Occipital lobe (tissue), 2 donors: ENCODE measurements around the gene NASP. TPM values are rescaled to one million over a fixed set of nuclear protein-coding genes. Genes with fewer than 3 reads are reported as not detected.

Experiments
- DNase-seq: peaks from one replicate; lab custom pipeline; 2025; lab: John Stamatoyannopoulos, UW
- total RNA-seq: library from RNA; depleted of rRNA; stranded (reverse); fragments of >200 nt; gene quantifications from one replicate; pipeline ENCODE4 v1.2.3, GENCODE V29; 2014

NASP gene
- total RNA-seq, 1 donor from 2014 or later = 87.5 TPM

DNA sequence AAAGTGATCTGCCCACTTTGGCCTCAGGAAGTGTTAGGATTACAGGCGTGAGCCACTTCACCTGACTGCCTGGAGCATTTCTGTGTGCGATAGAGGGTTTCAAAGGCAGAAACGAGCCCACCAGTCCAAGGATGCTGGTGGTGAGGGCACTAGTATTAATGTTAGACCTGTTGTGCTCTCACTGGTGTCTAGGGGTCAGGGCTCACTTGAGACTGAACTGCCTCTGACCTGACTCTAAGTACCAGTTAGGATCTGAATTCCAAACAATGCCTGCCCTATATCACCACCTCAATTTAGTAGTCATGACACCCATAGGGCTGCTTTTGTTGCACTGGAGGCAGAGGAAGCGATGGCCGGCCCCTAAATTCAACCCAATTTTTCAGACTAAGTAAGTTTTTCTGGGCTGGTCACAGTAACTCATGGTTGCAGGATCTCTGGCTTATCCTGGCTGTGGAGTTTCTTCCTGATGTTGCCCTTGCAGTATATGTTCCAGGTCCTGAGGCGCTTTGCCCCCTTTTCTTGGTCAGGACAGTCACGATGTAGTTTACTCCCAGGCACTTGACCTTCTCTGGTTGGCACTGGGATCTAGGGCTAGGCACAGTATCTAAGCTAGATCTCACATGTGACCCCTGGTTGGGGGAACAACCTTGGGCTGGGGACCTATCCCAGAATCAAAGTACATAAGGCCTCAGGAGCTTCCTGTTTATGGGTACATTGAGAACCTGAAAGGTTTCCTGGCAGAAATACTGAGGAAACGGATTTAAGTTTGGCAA lies 35.5 kb downstream of the NASP start:
- DNase-seq = no peak

DNA sequence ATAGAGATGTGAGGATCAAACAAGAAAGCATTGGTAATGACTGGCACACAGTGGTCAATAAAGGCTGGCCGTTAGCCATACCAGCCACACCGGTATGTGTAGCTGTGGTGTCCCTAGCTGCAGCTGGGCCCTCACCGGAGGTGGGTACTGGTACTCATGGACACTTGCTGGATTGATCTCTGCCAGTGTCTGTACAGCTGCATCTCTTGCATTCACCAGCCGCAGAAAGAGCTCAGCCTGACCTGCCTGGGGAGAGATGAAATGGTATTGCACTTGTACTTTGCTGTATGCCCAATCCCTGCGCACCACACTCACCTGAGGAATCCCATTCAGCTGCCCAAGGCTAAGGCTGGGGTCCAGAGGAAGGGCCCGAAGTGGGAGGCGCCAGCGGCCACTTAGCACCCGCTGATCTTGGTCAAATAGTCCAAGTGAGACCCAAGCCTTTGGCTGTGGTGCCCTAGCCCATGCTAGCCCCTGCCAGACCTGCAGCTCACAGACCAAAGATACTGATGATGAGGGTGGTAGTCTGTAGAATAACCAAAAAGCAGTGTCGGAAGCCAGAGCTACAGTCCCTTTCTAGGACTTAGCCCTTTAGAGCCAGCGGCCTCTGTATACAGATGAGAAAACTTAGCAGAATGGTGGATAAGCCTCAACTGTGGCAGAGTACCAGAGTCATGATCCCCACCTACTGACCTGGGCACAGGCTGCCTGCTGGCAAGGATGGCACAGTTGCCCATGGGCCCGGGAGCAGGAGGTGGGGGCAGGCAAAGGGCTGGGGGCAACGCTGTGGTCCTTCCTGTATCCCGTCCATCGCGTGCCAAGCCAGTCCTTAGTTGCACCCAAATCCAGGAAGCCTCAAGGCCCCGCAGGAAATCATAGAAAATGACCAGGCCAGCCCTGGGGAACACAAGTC lies 37.0 kb downstream of the NASP start:
- DNase-seq = no peak

DNA sequence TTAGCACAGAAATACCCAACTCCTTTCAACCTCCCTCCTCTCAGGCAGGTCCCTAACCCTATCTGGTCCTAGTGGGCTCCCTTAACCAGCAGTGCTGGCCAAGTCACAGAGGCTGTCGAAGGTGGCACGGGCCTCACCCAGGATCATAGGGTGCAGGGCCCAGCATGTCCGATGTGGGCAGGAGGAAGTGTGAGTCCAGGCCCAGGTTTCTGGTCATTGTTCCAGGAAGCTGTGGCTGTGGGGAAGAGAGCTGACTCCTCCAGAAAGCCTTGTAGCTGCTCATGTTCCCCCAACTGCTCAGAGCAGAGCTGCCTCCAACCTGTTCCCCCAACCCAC lies 37.6 kb downstream of the NASP start:
- DNase-seq = no peak

DNA sequence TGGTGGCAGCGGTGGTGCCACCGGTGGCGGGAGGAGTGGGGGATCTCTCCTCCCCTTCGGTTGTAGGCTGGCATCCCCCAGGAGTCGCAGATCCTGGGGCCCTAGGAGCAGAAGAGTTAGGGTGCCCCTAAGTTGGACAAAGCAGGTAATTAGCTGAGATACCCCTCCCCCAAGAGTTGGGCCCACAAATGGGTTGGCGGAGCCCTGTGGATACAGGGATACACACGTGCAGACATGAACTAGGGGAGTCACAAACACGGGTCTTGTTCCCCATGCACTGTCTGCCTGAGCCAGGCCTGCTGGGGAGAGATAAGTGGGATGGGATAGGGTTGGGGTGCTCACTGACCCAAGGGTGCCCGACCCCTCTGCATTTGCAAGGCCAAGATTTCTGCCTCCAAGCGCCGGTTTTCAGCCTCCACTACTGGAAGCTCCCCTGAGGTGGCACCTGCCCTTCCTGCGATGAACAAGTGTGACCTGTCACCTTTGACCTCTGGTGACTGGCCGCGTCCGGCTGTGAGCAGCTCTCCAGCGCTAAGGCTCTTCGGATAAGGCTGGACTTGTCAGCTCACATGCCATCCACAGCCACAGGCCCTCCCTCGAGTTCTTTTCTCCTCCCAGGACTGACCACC lies 38.2 kb downstream of the NASP start:
- DNase-seq = no peak

DNA sequence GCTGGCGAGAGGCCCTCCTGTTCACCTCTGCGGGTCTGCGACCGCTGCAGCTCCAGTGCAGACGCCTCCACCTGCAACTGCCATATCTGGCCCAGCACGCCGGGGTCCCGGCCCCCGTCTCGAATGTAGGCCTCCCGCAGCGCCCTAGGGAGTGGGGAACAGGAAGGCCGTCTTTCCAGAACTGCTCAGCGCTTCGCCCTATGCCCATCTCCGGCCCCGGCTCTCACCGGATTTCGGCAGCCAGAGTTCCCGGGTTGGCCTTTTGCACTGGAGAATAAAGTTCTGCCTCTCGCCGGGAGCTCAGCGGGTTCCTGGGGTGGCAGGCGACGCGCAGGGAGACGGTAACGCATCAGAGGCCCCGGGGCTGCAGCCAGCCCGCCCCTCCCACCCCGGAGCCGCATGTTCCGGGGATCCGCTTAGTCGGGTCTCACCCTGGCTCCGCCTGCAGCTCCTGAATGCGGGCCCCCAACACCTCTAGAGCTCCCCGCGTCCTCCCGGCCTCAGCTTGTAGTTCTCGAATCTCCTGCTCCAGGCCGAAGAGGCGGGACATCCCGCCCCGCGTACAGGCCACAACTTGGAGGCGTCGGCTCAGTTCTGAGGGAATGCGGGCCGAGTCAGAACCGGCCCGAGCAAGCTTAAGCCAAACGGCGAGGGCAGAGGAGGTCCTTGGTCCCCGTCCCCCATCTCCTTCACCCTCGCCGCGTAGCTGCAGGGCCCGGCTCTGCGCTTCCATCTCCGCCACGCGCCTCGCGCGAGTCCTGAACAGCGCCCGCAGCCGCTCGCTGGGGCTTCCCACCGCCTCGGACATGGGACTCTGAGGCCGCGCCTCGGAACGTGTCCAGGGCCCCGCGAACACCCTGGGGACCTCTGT lies 38.9 kb downstream of the NASP start:
- DNase-seq = no peak

DNA sequence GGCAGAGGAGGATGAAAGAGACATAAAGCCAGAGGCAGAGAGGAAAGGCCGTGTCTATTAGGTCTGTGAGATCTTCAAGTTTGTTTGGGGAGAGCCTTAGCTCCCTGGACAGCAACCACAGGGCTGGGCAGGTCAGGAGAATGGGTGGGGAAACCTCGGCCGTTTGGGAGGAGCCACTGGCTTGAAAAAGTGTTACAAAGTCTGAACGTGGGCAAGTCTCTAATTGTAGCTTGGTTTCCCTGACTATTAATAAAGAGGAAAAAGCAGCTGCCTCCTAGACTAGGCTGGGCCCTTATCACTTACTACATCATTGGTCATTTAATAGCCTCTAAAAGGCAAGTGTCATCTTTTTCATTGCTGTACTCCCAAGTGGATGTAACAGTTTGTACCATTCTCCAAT lies 40.1 kb downstream of the NASP start, which contains the start of gene CCDC17:
TSS of gene CCDC17 (minus strand) at position 83 of the 400 bp plus-strand sequence. CDS start 145 bp downstream, outside the sequence.
- no peak for DNase-seq

DNA sequence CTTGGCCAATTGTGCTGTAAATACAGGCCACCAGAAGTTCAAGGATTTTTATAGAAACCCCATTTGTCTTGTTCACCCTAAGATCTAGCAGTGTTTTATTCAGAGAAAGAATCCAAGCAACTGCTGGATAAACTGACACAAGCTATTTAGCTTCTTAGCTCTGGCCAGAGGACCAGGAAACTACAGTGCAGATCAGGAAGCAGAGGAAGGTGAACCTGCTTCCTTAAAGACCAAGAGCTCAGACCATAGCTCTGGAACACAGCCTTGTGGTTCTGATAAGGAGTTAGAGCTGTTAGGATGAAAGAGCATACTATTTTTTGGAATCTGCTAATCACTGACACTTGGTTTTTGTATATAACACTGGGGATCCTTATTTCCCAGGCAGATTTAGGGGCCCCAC lies 45.2 kb downstream of the NASP start:
- no peak for DNase-seq

DNA sequence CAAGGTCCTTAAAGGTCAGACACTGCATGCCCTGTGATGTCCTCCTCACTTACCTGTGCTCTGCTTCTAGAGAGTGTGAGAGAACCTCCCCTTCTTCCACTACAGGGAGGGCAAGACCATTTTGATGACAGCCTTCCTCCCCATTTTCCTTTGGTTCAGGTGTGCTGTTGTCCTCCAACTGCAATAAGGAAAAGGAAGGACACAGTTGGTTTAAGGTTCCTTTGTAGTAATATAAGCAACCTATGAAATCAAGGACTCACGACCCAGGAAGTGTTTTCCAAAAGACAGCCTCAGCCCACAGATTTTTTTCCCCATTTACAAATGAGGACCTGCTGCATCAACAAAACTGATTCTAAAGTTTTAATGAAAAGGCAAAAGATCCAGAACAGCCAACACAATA lies 46.6 kb downstream of the NASP start:
- no peak for DNase-seq

DNA sequence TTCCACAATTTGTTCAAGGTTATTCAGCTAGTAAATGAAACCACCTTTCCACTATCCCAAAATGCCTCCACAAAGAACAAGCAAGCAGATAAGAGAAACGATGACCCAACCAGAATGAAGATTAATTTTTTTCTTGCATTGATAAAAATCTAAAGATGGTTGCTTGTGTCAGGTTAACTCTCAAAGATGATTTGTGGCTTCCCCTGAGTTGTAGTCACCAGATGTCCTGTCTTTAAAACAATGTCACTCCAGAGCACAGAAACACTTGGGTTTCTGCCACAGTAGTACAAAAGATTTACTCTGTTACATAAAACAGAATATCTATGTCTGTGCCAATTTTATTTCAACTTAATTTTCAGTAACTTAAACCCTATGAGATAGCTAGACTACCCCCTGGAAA lies 51.4 kb downstream of the NASP start:
- DNase-seq = no peak

DNA sequence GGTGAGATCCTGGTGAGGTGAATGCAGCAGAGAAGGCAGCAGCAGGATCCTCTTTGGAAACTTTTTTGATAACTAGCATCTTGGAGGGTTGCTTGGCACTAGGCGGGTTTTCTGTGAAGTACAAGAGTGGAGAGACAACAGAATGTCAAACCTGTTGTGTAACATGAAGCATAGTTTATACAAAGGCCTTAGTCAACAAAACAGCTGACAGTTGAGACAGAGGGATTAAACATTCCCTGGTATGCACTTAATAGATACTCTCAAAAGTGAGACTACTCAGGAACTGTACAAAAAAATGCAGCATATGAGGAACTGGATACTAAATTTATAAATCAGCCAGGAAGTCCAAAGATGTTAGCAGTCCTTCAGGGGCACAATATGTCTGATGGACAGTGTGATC lies 56.5 kb downstream of the NASP start:
- DNase-seq = no peak

DNA sequence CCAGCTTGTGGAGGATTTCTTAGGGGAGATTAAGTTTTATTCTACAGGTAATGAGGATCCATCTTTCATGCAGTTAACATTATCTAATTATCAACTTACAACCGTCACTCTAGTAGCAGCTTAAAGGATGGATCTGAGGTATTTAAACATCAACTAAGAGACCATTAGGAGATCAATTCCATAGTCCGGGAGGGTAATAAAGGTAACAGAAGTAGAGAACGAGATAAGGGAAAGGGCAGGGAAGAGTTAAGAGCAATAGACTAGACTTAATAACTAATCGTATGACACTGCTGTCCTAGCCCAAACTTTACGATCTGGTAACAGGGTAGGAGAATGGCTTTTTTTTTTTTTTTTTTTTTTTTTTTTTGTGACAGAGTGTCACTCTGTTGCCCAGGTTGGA lies 59.5 kb downstream of the NASP start:
- no peak for DNase-seq

DNA sequence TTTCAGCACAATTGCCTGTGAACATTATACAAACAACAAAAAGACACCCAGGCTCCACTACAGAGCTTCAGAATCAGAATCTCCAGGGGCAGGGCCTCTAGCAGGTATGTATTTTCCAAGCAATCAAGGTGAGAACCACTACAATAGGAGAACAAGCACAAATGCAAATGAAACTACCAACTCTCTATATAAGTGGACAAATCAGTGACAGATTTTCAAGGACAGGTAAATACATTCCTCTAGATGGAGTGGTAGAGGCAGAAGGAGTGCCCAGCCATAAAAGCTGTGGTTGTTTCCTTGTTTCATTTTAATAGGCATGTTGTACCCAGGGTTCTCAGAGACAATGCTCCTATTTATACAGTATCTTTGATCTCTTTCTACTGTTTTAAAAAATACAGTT lies 60.1 kb downstream of the NASP start:
- no peak for DNase-seq

DNA sequence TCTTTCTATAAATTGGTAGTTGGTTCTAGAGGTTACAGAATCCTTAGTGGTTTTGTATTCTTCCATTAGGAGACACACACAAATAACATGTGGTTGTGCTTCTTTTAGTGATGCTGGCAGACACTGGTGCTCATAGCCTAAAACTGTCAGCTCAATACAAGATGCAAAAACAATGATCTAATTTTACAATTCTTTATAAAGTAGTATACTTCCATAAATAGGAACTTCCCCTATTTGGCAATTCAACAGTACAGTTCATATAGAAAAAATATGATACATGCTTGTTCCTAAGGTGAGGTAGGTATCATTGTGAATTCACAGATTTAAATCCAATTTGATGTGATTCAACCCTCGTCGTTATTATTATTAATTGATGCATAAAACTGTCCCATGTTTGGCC lies 60.8 kb downstream of the NASP start:
- DNase-seq = no peak

DNA sequence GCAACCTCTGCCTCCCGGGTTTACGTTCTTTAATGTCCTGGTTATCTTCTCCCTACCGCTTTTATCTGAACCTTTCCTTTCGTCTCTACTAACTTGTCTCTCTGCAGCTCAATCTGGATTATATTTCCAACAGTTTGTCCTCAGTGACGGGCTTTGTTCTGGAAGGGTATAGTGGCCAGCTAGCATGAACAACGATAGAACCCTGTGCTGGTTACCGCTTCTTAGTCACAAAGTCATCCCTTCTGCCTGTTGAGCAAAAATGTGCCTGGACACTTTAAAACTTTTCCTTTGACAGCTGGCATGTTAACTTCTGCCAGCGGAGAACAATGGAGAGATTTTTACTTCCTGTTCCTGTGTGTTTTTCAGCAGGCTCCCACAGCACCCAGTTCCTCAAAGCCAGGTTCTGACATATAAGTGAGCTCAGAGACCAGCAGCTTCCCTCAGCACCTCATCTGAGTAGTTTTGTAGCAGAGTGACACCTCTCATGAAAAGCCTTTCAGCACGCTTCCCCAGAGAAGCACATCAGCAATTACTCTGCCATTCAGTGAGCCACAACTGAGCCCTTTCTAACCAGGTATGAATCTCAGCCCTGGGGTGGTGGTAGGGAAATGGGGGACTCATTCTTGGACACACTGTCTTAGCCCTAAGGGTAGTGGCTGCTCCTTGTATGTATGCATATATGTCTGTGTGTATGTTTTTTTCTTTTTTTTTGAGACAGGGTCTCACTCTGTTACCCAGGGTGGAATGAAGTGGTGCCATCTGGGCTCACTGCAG lies 63.6 kb downstream of the NASP start:
- no peak for DNase-seq

DNA sequence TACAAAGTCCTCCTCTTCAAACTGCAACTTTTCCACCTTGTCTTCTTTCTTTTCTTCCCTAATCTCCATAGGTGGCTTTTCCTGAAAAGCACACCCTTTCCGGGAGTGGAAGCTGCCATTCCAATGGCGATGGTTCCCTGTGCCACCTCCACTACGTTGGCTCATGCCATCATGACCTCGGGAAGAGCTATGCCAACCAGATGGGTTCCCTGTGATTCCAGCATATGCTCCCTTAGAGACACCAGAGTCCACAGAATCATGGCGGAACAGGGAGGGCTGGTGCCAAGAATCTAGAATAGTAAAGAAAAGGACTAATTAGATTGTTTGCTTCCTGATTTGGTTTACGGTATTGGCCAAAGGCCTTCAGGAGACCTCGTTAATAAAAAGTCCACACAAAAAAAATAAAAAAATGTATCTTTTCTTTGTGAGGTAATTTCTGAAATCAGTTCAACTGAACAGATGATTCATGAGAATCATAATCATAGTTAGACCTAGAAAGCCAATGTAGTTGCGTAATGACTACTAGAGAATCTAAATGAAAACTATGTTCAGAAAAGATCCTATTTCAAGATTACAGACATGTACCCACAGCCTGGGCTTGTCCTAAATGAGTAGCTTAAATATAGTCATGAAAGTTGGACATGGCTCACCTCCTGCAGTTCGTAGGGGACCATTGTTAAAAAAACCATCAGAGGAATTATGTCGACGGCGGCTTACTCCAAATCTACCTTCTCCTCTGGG lies 70.9 kb downstream of the NASP start:
- no peak for DNase-seq

DNA sequence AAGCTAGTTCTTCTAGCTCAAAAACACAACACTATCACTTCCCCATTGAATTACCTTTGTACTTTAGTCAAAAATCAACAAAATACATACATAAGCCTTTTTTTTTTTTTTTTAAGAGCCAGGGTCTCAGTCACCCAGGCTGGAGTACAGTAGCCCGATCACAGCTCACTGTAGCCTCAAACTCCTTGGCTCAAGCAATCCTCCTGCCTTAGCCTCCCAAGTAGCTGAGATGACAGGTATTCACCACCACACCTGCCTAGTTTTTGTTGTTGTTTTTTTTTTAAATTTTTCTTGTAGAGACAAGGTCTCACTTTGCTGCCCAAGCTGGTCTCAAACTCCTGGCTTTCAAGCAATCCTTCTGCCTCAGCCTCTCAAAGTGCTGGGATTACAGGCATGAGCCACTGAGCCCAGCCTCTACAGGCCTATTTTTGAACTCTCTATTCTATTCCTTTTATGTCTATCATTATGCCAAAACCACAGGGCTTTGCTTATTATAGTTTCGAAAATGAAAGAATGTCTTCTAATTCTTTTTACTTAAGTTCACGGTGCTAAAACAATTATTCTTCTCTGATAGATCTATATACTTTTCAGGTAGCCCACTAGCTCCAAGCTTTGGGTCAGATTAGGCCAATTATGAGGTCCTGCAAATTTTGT lies 72.9 kb downstream of the NASP start:
- no peak for DNase-seq

DNA sequence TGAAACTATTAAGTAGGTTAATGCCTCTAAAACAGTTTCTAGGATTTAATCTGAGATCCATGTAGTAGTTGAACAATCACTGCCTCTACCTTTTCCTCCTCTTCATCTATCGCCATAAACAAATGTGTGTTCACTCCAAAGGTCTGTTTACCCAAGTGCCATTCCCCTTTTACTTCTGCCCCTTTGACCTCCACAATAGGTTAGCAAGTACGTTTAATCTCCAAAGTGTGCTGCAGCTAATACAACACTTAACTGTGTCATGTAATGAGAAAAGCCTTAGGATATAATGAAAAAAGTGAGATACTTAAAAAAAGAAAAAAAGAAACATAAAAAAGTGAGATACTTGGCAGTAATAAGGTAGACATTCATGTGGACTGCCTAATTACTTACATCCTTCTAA lies 74.3 kb downstream of the NASP start:
- DNase-seq = no peak

DNA sequence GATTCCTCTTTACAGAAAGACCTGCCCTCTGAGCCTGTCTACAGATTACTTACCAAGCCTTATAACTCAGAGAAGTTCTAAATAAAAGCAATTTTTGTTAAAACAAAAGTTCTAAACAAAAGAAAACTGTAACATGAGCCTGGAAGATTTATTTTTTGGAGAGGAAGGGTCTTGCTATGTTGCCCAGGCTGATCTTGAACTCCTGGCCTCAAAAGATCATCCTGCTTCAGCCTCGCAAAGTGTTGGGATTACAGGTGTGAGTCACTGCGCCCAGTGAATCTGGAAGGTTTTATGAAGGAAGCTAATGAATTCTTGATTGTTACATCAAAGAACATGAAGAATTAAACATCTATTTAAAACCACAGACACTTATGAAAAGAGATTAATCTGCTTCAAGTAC lies 75.4 kb downstream of the NASP start:
- DNase-seq = no peak

DNA sequence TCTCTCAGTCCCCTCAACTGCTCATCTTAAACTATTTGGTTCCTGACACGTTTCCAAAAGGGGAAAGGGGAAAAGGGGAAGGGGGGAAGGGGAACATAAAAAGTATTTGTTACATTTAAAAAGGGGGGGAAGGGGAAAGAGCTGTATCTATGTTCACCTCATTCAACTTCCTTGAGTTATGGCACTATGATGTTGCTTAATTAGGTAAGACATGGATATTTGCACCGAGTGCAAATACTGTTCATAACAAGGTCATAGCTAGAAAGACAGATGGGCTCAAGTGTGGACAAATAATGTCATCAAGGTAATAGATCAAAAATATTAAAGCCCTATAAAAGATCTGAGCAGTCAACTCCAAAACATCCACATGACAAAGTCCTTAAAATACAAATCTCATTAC lies 76.5 kb downstream of the NASP start:
- DNase-seq = no peak
